ENCODE data around the gene SSBP3. TPM values are rescaled to one million over a fixed set of nuclear protein-coding genes. Genes with fewer than 3 reads are reported as not detected.

SSBP3 gene
- total and polyA plus RNA-seq, 2 donors from 2014 or later = 33.3 to 49.6 TPM

DNA sequence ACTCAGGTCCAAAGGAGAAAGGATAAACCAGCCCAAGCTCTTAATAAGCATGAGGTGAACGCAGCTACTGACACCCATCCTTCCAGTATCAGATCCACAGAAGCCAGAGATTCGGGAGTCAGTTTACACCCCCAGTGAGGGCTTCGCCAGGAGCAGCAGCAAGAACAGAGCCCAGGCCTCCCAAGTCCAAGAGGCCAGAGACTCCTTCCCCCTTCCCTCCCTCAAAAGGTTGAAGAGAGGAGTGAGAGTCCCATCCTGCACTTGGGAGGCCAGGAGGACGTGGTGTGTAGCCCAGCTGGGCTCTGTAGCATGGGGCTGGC, 133.5 kb downstream of the SSBP3 start:
- Histone ChIP-seq H3K4me1 (ENCODE audit: control insufficient read depth in 2 of 3, insufficient read depth in 2 of 3, low read depth in 1 of 3, low read length in 3 of 3) (peaks cover 6 to 66% (median 53%) of the 10 kb centered on the region in 3 donors), H3K4me3 (ENCODE audit: low read length in 3 of 3) (peak overlapping the region in 2 of 3 donors; percentile 17 to 36), H3K36me3 (ENCODE audit: control insufficient read depth in 2 of 3, insufficient read depth in 3 of 3, low read length in 3 of 3) (no peaks in the 10 kb centered on the region), H3K9me3 (ENCODE audit: control insufficient read depth in 2 of 3, insufficient read depth in 1 of 3, low read length in 3 of 3) (no peaks in the 10 kb centered on the region), H3K27me3 (ENCODE audit: control insufficient read depth, insufficient read depth, low read length) (no peaks in the 10 kb centered on the region), H3K27ac (ENCODE audit: low read depth in 2 of 2, low read length in 2 of 2) (peak overlapping the region; percentile 95 to 97), H3K9ac (ENCODE audit: low read length in 3 of 3) (peak overlapping the region in 2 of 3 donors; percentile 20 to 51)
- TF ChIP-seq, protein P1, sequence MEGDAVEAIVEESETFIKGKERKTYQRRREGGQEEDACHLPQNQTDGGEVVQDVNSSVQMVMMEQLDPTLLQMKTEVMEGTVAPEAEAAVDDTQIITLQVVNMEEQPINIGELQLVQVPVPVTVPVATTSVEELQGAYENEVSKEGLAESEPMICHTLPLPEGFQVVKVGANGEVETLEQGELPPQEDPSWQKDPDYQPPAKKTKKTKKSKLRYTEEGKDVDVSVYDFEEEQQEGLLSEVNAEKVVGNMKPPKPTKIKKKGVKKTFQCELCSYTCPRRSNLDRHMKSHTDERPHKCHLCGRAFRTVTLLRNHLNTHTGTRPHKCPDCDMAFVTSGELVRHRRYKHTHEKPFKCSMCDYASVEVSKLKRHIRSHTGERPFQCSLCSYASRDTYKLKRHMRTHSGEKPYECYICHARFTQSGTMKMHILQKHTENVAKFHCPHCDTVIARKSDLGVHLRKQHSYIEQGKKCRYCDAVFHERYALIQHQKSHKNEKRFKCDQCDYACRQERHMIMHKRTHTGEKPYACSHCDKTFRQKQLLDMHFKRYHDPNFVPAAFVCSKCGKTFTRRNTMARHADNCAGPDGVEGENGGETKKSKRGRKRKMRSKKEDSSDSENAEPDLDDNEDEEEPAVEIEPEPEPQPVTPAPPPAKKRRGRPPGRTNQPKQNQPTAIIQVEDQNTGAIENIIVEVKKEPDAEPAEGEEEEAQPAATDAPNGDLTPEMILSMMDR (IDR thresholded peaks at IDR 0.05; ENCODE audit: borderline replicate concordance, extremely low read depth, insufficient read depth) = no peak
- DNase-seq = no peak
- intact Hi-C loops (cut with DNase I) = no loop called here
- FAIRE-seq = no peak

DNA sequence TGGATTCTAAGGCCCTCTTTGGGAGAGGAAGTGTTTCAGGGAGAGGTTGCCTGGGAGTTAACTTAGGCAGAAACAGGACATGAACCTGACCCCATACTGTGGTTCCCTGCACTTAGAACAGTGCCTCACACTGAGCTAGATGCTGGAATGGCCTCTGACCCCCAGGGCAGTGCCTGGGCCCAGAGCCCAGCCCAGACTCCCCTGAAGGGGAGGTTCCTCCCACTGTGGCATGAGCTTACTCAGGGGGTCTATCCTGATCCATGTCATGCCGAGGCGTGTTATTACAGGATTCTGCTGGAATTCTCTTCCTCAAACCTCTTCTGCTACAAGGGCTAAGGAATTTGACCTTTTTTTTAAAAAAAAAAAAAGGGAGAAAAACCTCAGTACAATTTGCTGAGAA, 134.1 kb downstream of the SSBP3 start:
- H3K27me3 ChIP-seq (ENCODE audit: control insufficient read depth, insufficient read depth, low read length) = no peaks in the 10 kb centered on the region
- no peaks in the 10 kb centered on the region for H3K36me3 ChIP-seq (ENCODE audit: control insufficient read depth in 2 of 3, insufficient read depth in 3 of 3, low read length in 3 of 3)
- DNase-seq (peak in 2 of 5 donors; percentile 66), FAIRE-seq (no peak)
- TF ChIP-seq, protein P1 (IDR thresholded peaks at IDR 0.05; ENCODE audit: borderline replicate concordance, extremely low read depth, insufficient read depth) = no peak
- H3K4me1 ChIP-seq (ENCODE audit: control insufficient read depth in 2 of 3, insufficient read depth in 2 of 3, low read depth in 1 of 3, low read length in 3 of 3) = peaks cover 5 to 60% (median 48%) of the 10 kb centered on the region in 3 donors
- intact Hi-C loops (cut with DNase I) = no loop called here
- peak overlapping the region; percentile 95 to 97 for H3K27ac ChIP-seq (ENCODE audit: low read depth in 2 of 2, low read length in 2 of 2)
- no peaks in the 10 kb centered on the region for H3K9me3 ChIP-seq (ENCODE audit: control insufficient read depth in 2 of 3, insufficient read depth in 1 of 3, low read length in 3 of 3)
- no peak overlapping the region for H3K4me3 ChIP-seq (ENCODE audit: low read length in 3 of 3)
- peak overlapping the region in 2 of 3 donors; percentile 20 to 38 for H3K9ac ChIP-seq (ENCODE audit: low read length in 3 of 3)

DNA sequence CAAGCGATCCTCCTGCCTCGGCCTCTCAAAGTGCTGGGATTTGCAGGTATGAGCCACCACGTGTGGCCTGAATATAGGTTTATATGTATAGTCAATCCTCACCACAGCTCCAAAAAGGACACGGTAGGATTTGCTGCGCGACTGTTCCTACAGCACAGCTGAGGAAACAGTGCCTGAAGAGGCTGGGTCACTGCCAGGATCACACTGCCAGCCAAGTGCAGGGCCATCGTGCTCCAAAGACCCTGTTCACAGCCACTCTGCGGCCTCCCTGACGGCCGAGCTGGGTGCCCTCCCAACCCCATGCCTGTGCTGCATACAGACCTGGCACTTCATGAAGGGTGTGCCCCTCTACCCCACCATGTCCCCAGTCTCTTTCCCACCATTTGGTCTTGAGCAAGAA, 134.9 kb downstream of the SSBP3 start:
- H3K9me3 ChIP-seq (ENCODE audit: control insufficient read depth in 2 of 3, insufficient read depth in 1 of 3, low read length in 3 of 3) = no peaks in the 10 kb centered on the region
- H3K36me3 ChIP-seq (ENCODE audit: control insufficient read depth in 2 of 3, insufficient read depth in 3 of 3, low read length in 3 of 3) = no peaks in the 10 kb centered on the region
- no peak overlapping the region for H3K4me3 ChIP-seq (ENCODE audit: low read length in 3 of 3)
- H3K4me1 ChIP-seq (ENCODE audit: control insufficient read depth in 2 of 3, insufficient read depth in 2 of 3, low read depth in 1 of 3, low read length in 3 of 3) = peaks cover 3 to 53% (median 41%) of the 10 kb centered on the region in 3 donors
- H3K9ac ChIP-seq (ENCODE audit: low read length in 3 of 3) = no peak overlapping the region
- H3K27ac ChIP-seq (ENCODE audit: low read depth in 2 of 2, low read length in 2 of 2) = peak overlapping the region; percentile 43 to 95
- H3K27me3 ChIP-seq (ENCODE audit: control insufficient read depth, insufficient read depth, low read length) = no peaks in the 10 kb centered on the region
- DNase-seq (peak in 1 of 5 donors; percentile 69), FAIRE-seq (no peak)
- TF ChIP-seq, protein P1 (IDR thresholded peaks at IDR 0.05; ENCODE audit: borderline replicate concordance, extremely low read depth, insufficient read depth) = no peak
- intact Hi-C loops (cut with DNase I) = no loop called here

DNA sequence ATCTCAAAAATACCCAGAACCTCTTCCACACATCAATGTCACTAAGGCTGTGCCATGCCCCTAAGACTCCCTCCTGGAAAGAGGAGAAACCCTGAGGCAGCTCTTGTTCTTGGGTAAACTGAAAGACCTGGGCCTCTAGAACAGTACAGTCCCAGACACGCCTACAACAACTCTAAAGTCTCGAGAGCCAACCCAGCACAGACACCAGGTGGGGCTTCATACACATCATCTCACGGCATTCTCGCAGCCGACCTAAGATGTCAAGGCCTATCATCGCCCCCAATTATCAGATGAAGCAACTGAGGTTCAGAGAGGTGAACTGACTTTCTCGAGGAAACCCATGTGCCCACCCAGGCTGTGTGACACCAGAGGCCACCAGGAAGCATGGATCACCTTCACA, 135.7 kb downstream of the SSBP3 start:
- H3K27ac ChIP-seq (ENCODE audit: low read depth in 2 of 2, low read length in 2 of 2) = no peak overlapping the region
- TF ChIP-seq, protein P1 (IDR thresholded peaks at IDR 0.05; ENCODE audit: borderline replicate concordance, extremely low read depth, insufficient read depth) = no peak
- no peaks in the 10 kb centered on the region for H3K36me3 ChIP-seq (ENCODE audit: control insufficient read depth in 2 of 3, insufficient read depth in 3 of 3, low read length in 3 of 3)
- no peak overlapping the region for H3K4me3 ChIP-seq (ENCODE audit: low read length in 3 of 3)
- intact Hi-C loops (cut with DNase I) = no loop called here
- FAIRE-seq (no peak), DNase-seq (no peak)
- no peak overlapping the region for H3K9ac ChIP-seq (ENCODE audit: low read length in 3 of 3)
- no peaks in the 10 kb centered on the region for H3K9me3 ChIP-seq (ENCODE audit: control insufficient read depth in 2 of 3, insufficient read depth in 1 of 3, low read length in 3 of 3)
- no peaks in the 10 kb centered on the region for H3K27me3 ChIP-seq (ENCODE audit: control insufficient read depth, insufficient read depth, low read length)
- H3K4me1 ChIP-seq (ENCODE audit: control insufficient read depth in 2 of 3, insufficient read depth in 2 of 3, low read depth in 1 of 3, low read length in 3 of 3) = peaks cover 3 to 49% (median 34%) of the 10 kb centered on the region in 3 donors
